A549 (cell line): ENCODE results near the gene ATL1.

ENCODE experiments used
- CHD2 ChIP-seq: fragments of 150-350 bp; IDR thresholded peaks from 2 replicates; pipeline ENCODE4 v1.6.1; 2014; ENCODE audit warnings: low read length; ENCODE audit not compliant: partially characterized antibody
- EHMT2 ChIP-seq: fragments of 200-600 bp; sonication (generic); IDR thresholded peaks from 2 replicates; pipeline ENCODE4 v1.6.1; 2016; ENCODE audit warnings: antibody characterized with exemption, low read depth, mild to moderate bottlenecking, moderate library complexity
- EP300 ChIP-seq, 2 experiments: fragments of >200 bp; sonication (Bioruptor Twin); formaldehyde crosslinking; IDR thresholded peaks; 2 replicates in 1 of 2; 3 replicates in 1 of 2; pipeline ENCODE4 v1.6.1; 2016 to 2017
- ESRRA ChIP-seq: fragments of 150-350 bp; IDR thresholded peaks from 2 replicates; pipeline ENCODE4 v1.6.1; 2014; ENCODE audit warnings: mild to moderate bottlenecking, low read length, borderline replicate concordance
- FOSB ChIP-seq: fragments of 250-450 bp; sonication (Bioruptor Pico); IDR thresholded peaks from 2 replicates; pipeline ENCODE4 v1.5.0; 2020; ENCODE audit warnings: mild to moderate bottlenecking, moderate library complexity
- HDAC2 ChIP-seq: fragments of 200-600 bp; sonication (generic); IDR thresholded peaks from 2 replicates; pipeline ENCODE4 v1.6.1; 2016
- MAZ ChIP-seq: fragments of 150-350 bp; IDR thresholded peaks from 2 replicates; pipeline ENCODE4 v1.6.1; 2014; ENCODE audit warnings: antibody characterized with exemption, low read depth, low read length, borderline replicate concordance
- MYC ChIP-seq: IDR thresholded peaks from 2 replicates; pipeline ENCODE4 v1.6.1; 2012; ENCODE audit warnings: mild to moderate bottlenecking, inconsistent platforms, low read length, improper control_type of control experiment, borderline replicate concordance
- NPAS2 ChIP-seq: fragments of 250-450 bp; sonication (Bioruptor Pico); IDR thresholded peaks from 2 replicates; pipeline ENCODE4 v1.8.0; 2022; ENCODE audit warnings: mild to moderate bottlenecking, moderate library complexity, borderline replicate concordance
- PHF8 ChIP-seq: fragments of 200-600 bp; sonication (generic); IDR thresholded peaks from 2 replicates; pipeline ENCODE4 v1.6.1; 2016; ENCODE audit warnings: low read depth, mild to moderate bottlenecking, antibody characterized with exemption, moderate library complexity, borderline replicate concordance
- POLR2A ChIP-seq: IDR thresholded peaks from 2 replicates; pipeline ENCODE4 v1.6.1; 2012; ENCODE audit warnings: mild to moderate bottlenecking, low read length
- TF ChIP-seq, protein P1 (sequence below): fragments of >200 bp; sonication (Bioruptor Twin); formaldehyde crosslinking; IDR thresholded peaks from 3 replicates; pipeline ENCODE4 v1.5.1; 2016
- TF ChIP-seq, protein P2 (sequence below): fragments of 200-600 bp; sonication (generic); IDR thresholded peaks from 2 replicates; pipeline ENCODE4 v1.6.1; 2016; ENCODE audit warnings: antibody characterized with exemption, mild to moderate bottlenecking, moderate library complexity

DNA sequence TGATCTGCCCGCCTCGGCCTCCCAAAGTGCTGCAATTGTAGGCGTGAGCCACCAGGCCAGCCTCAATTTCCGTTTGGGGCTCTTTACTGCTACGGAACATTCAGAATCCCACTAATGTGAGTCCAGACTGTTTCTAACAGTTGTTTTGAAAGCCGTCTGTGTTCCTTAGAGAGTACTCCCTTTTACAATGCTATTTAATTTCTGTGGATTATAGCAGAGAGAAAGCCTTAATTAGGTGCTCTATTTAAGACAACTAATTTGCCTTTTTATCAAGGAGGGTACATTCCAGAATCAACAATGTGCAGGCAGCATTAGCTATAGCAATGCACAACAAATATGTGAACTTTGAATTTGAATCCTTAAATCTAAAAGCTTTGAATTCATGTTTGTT, 110.9 kb downstream of the ATL1 start:
- TF ChIP-seq, protein P1, sequence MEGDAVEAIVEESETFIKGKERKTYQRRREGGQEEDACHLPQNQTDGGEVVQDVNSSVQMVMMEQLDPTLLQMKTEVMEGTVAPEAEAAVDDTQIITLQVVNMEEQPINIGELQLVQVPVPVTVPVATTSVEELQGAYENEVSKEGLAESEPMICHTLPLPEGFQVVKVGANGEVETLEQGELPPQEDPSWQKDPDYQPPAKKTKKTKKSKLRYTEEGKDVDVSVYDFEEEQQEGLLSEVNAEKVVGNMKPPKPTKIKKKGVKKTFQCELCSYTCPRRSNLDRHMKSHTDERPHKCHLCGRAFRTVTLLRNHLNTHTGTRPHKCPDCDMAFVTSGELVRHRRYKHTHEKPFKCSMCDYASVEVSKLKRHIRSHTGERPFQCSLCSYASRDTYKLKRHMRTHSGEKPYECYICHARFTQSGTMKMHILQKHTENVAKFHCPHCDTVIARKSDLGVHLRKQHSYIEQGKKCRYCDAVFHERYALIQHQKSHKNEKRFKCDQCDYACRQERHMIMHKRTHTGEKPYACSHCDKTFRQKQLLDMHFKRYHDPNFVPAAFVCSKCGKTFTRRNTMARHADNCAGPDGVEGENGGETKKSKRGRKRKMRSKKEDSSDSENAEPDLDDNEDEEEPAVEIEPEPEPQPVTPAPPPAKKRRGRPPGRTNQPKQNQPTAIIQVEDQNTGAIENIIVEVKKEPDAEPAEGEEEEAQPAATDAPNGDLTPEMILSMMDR: no peak
- no peak for TF ChIP-seq PHF8
- no peak for TF ChIP-seq MAZ
- TF ChIP-seq EHMT2: no peak
- no peak for TF ChIP-seq NPAS2
- no peak for TF ChIP-seq EP300 (IDR thresholded peaks at IDR 0.05)
- TF ChIP-seq HDAC2: no peak
- no peak for TF ChIP-seq FOSB (CRISPR knock-in tag)
- TF ChIP-seq, protein P2, sequence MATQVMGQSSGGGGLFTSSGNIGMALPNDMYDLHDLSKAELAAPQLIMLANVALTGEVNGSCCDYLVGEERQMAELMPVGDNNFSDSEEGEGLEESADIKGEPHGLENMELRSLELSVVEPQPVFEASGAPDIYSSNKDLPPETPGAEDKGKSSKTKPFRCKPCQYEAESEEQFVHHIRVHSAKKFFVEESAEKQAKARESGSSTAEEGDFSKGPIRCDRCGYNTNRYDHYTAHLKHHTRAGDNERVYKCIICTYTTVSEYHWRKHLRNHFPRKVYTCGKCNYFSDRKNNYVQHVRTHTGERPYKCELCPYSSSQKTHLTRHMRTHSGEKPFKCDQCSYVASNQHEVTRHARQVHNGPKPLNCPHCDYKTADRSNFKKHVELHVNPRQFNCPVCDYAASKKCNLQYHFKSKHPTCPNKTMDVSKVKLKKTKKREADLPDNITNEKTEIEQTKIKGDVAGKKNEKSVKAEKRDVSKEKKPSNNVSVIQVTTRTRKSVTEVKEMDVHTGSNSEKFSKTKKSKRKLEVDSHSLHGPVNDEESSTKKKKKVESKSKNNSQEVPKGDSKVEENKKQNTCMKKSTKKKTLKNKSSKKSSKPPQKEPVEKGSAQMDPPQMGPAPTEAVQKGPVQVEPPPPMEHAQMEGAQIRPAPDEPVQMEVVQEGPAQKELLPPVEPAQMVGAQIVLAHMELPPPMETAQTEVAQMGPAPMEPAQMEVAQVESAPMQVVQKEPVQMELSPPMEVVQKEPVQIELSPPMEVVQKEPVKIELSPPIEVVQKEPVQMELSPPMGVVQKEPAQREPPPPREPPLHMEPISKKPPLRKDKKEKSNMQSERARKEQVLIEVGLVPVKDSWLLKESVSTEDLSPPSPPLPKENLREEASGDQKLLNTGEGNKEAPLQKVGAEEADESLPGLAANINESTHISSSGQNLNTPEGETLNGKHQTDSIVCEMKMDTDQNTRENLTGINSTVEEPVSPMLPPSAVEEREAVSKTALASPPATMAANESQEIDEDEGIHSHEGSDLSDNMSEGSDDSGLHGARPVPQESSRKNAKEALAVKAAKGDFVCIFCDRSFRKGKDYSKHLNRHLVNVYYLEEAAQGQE: no peak
- TF ChIP-seq POLR2A: no peak
- no peak for TF ChIP-seq CHD2
- TF ChIP-seq MYC: no peak
- no peak for TF ChIP-seq ESRRA
